Osteoblast (primary cell): Measurements from ENCODE around the gene NKAIN4. TPM values are rescaled to one million over a fixed set of nuclear protein-coding genes. Genes with fewer than 3 reads are reported as not detected.
"Not testable (repeated sequence)": the region's sequence is repeated elsewhere in the genome, so short reads cannot be mapped to it uniquely, and the experiment has no call there.

Experiments
- DNase-seq: peaks from one replicate; pipeline ENCODE4 v3.0.0; 2011; ENCODE audit warnings: low spot score, mixed read lengths; ENCODE audit not compliant: insufficient read length; ENCODE audit errors: missing footprints
- H2AFZ ChIP-seq: 2 replicates; pipeline ENCODE4 v1.6.0; 2011; ENCODE audit warnings: mild to moderate bottlenecking, low read length
- H3K27ac ChIP-seq: 2 replicates; pipeline ENCODE4 v1.5.1; 2011; ENCODE audit warnings: mild to moderate bottlenecking, low read depth, low read length, moderate library complexity
- H3K27me3 ChIP-seq: 2 replicates; pipeline ENCODE4 v1.6.0; 2012; ENCODE audit warnings: mild to moderate bottlenecking, control low read depth, inconsistent platforms, low read length, moderate library complexity; ENCODE audit not compliant: insufficient read depth
- H3K36me3 ChIP-seq: 2 replicates; pipeline ENCODE4 v1.5.1; 2011; ENCODE audit warnings: mild to moderate bottlenecking, low read length, control low read depth, moderate library complexity; ENCODE audit not compliant: insufficient read depth
- H3K4me1 ChIP-seq: 2 replicates; pipeline ENCODE4 v1.5.1; 2011; ENCODE audit warnings: mild to moderate bottlenecking, low read length, control low read depth, moderate library complexity; ENCODE audit not compliant: insufficient read depth
- H3K4me2 ChIP-seq: 2 replicates; pipeline ENCODE4 v1.6.0; 2011; ENCODE audit warnings: mild to moderate bottlenecking, low read length; ENCODE audit not compliant: insufficient read depth
- H3K4me3 ChIP-seq: fragments of 200-600 bp; sonication (generic); 3 replicates; pipeline ENCODE4 v1.5.1; 2012; ENCODE audit warnings: mild to moderate bottlenecking, low read length, inconsistent platforms; ENCODE audit not compliant: insufficient read depth
- H3K79me2 ChIP-seq: 2 replicates; pipeline ENCODE4 v1.6.0; 2012; ENCODE audit warnings: mild to moderate bottlenecking, low read length, control low read depth, inconsistent platforms; ENCODE audit not compliant: insufficient read depth
- H3K9me3 ChIP-seq: 2 replicates; pipeline ENCODE4 v1.5.1; 2011; ENCODE audit warnings: low read depth, low read length, control low read depth
- H4K20me1 ChIP-seq: 2 replicates; pipeline ENCODE4 v1.6.0; 2012; ENCODE audit warnings: mild to moderate bottlenecking, low read length, control low read depth; ENCODE audit not compliant: insufficient read depth
- total RNA-seq: library from RNA; depleted of rRNA; stranded (reverse); fragments of >200 nt; gene quantifications from 2 replicates; pipeline ENCODE4 v1.2.3, GENCODE V29; 2012
- TF ChIP-seq, protein P1 (sequence below): IDR thresholded peaks from 2 replicates; pipeline ENCODE4 v1.5.1; 2011; ENCODE audit warnings: mild to moderate bottlenecking, low read depth, low read length, moderate library complexity; ENCODE audit errors: extremely low read depth

The NKAIN4 gene
- total RNA-seq, 1 donor: not detected

DNA sequence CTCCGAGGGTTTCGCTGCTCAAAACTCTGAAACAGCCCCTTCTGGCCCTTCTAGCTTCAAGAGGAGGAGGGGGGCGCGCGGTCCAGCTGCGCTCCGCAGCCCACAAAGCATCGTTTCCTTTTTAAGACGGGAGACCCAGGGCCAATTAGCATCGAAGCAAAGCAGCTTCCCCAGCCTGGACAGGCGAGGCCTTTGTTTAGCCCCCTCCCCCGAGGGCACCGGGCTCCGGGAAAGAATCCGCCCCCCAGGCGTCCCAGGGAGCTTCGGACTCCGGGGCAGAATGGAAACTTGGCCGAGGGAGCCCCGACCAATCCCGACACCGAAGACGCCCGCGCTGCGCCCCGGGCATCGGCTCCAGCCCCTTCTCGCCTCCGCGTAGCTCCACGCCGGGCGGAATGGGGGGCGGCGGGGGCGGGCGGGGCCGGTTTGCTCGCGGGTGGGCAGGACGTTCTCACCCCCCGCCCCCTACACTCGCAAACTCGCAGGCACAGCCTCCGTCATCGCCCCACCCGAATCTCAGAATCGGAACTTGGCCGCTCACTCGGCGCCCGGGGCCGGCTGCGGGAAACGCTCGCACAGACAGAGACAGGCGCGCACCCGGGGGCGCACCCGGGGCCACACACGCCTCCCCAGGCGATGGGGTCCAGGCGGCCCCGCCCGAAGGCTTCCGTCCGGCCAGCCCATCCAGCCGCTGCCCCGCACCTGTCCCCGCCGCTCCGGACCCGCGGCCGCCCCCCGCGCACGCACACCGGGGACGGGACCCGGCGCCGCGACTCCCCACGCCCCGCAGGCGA lies 628 bp downstream of the NKAIN4 start:
- no peaks in the 10 kb centered on the region for H3K79me2 ChIP-seq
- H3K27ac ChIP-seq: no peak overlapping the region
- no peaks in the 10 kb centered on the region for H3K4me1 ChIP-seq
- H4K20me1 ChIP-seq: no peaks in the 10 kb centered on the region
- H3K4me2 ChIP-seq: no peak overlapping the region
- no peaks in the 10 kb centered on the region for H3K9me3 ChIP-seq
- TF ChIP-seq, protein P1, sequence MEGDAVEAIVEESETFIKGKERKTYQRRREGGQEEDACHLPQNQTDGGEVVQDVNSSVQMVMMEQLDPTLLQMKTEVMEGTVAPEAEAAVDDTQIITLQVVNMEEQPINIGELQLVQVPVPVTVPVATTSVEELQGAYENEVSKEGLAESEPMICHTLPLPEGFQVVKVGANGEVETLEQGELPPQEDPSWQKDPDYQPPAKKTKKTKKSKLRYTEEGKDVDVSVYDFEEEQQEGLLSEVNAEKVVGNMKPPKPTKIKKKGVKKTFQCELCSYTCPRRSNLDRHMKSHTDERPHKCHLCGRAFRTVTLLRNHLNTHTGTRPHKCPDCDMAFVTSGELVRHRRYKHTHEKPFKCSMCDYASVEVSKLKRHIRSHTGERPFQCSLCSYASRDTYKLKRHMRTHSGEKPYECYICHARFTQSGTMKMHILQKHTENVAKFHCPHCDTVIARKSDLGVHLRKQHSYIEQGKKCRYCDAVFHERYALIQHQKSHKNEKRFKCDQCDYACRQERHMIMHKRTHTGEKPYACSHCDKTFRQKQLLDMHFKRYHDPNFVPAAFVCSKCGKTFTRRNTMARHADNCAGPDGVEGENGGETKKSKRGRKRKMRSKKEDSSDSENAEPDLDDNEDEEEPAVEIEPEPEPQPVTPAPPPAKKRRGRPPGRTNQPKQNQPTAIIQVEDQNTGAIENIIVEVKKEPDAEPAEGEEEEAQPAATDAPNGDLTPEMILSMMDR: no peak
- H3K36me3 ChIP-seq: no peaks in the 10 kb centered on the region
- peaks cover 51% of the 10 kb centered on the region for H3K27me3 ChIP-seq
- H3K4me3 ChIP-seq: no peak overlapping the region
- no peak for DNase-seq
- no peak overlapping the region for H2AFZ ChIP-seq

DNA sequence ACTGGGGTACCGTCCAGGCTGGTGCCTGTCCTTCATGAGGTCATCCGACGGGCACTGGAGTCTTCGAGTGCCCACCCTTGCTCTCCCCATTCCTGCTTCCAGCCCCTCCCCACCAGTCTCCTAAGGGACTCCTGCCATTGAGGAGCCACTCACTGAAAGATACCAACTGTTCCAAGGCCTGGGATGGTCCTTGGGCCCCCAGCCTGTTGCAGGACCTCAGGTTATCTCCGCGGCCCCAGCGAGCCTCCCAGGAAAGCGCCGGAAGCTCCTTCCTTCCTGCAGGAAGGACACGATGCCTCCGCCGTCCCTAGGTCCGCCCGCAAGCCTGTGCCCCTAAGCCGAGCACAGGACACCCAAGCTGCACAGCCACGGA lies 1.2 kb downstream of the NKAIN4 start:
- no peak for DNase-seq
- H4K20me1 ChIP-seq: no peaks in the 10 kb centered on the region
- H2AFZ ChIP-seq: no peak overlapping the region
- H3K4me3 ChIP-seq: no peak overlapping the region
- H3K36me3 ChIP-seq: no peaks in the 10 kb centered on the region
- no peaks in the 10 kb centered on the region for H3K9me3 ChIP-seq
- TF ChIP-seq, protein P1: no peak
- no peaks in the 10 kb centered on the region for H3K4me1 ChIP-seq
- H3K4me2 ChIP-seq: no peak overlapping the region
- H3K79me2 ChIP-seq: no peaks in the 10 kb centered on the region
- H3K27ac ChIP-seq: no peak overlapping the region
- H3K27me3 ChIP-seq: peaks cover 48% of the 10 kb centered on the region

DNA sequence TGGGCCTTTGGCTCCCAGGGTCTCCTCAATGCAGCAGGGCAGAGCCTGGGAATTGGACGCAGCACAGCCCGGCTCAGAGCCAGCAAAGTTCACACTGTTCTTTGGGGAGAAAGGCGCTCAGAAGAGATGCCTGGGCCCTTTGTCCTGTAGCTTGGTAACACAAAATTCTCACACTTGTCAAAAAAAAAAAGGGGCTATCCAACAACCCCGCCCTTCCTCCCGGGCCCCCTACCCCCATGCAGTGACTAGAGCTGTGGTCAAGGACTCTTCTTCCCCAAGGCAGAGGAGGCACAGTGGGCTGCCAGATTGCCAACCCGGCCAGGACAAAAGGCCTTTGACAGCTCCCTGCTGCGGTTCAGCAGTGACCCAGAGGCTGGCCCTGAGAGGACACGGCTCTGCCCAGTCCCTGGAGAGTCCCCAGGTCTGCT lies 2.0 kb downstream of the NKAIN4 start:
- peaks cover 55% of the 10 kb centered on the region for H3K27me3 ChIP-seq
- H3K79me2 ChIP-seq: no peaks in the 10 kb centered on the region
- H3K4me1 ChIP-seq: no peaks in the 10 kb centered on the region
- no peaks in the 10 kb centered on the region for H4K20me1 ChIP-seq
- TF ChIP-seq, protein P1: no peak
- H3K27ac ChIP-seq: no peak overlapping the region
- no peak for DNase-seq
- no peak overlapping the region for H2AFZ ChIP-seq
- no peaks in the 10 kb centered on the region for H3K9me3 ChIP-seq
- H3K36me3 ChIP-seq: no peaks in the 10 kb centered on the region
- no peak overlapping the region for H3K4me2 ChIP-seq
- H3K4me3 ChIP-seq: no peak overlapping the region

DNA sequence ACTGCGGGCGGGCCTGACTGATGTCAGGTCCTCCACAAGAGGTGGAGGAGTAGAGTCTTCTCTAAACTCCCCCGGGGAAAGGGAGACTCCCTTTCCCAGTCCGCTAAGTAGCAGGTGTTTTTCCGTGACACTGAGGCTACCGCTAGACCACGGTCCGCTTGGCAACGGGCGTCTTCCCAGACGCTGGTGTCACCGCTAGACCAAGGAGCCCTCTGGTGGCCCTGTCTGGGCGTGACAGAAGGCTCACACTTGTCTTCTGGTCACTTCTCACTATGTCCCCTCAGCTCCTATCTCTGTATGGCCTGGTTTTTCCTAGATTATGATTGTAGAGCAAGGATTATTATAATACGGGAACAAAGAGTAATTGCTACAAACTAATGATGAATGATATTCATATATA lies 2.9 kb downstream of the NKAIN4 start:
- not testable (repeated sequence) for H3K4me1 ChIP-seq, H4K20me1 ChIP-seq, DNase-seq, H3K9me3 ChIP-seq, H3K4me2 ChIP-seq, H2AFZ ChIP-seq, H3K79me2 ChIP-seq, H3K4me3 ChIP-seq, H3K27ac ChIP-seq, H3K36me3 ChIP-seq
- H3K27me3 ChIP-seq: peaks cover 58% of the 10 kb centered on the region
- TF ChIP-seq, protein P1: peak; percentile 22
